Heart right ventricle (tissue), 16 donors: ENCODE data around the gene APOBEC3A. TPM values are rescaled to one million over a fixed set of nuclear protein-coding genes. Genes with fewer than 3 reads are reported as not detected.
A peak's percentile ranks its signal among the peaks of the same experiment; 100 is the strongest.

Experiments used
- ATAC-seq, 8 donors: fragments of 200-7000 bp; cut with Tn5 transposase; one replicate each; pipeline ENCODE4 v1.9.1; 2020; ENCODE audit warnings: mild to moderate bottlenecking in 8 of 8, moderate library complexity in 8 of 8, moderate number of reproducible peaks in 1 of 8
- DNase-seq, 2 donors: peaks; one replicate each; pipeline ENCODE4 v3.0.0-alpha.2; 2020
- H3K27ac ChIP-seq, 10 donors: fragments of 200-600 bp; sonication (generic) in 2 of 10; one replicate each; pipeline versions ENCODE4 v1.5.0 to v1.8.0; 2020 to 2022; ENCODE audit warnings: mild to moderate bottlenecking in 3 of 10
- H3K27me3 ChIP-seq, 7 donors: fragments of 200-600 bp; one replicate each; pipeline ENCODE4 v1.8.0; 2021 to 2022; ENCODE audit warnings: mild to moderate bottlenecking in 2 of 7
- H3K36me3 ChIP-seq, 9 donors: fragments of 200-600 bp; sonication (generic) in 1 of 9; one replicate each; pipeline versions ENCODE4 v1.5.0 to v1.8.0; 2020 to 2022; ENCODE audit warnings: mild to moderate bottlenecking in 2 of 9
- H3K4me1 ChIP-seq, 9 donors: fragments of 200-600 bp; sonication (generic) in 1 of 9; one replicate each; pipeline versions ENCODE4 v1.5.0 to v1.8.0; 2020 to 2022; ENCODE audit warnings: mild to moderate bottlenecking in 4 of 9
- H3K4me3 ChIP-seq, 10 donors: fragments of 200-600 bp; sonication (generic) in 2 of 10; one replicate each; pipeline versions ENCODE4 v1.5.0 to v1.8.0; 2020 to 2022; ENCODE audit warnings: mild to moderate bottlenecking in 7 of 10, moderate library complexity in 2 of 10
- H3K9me3 ChIP-seq, 11 donors: fragments of 200-600 bp in 10 of 11; sonication (generic) in 2 of 11; one replicate each; pipeline versions ENCODE4 v1.5.0 to v1.8.0; 2013 to 2022; ENCODE audit warnings: mild to moderate bottlenecking in 2 of 11, control low read depth in 1 of 11, moderate library complexity in 1 of 11
- WGBS, 2 donors: extraction: QIAGEN DNeasy Blood & Tissue Kit; methylation state at CpG; one replicate each; pipeline ENCODE4 v1.1.7; 2013; ENCODE audit warnings: inconsistent platforms in 1 of 2; 5-methylcytosine and 5-hydroxymethylcytosine counted together
- intact Hi-C, 10 donors: fragments of 100-400 bp; cut with DNase I; formaldehyde crosslinking; loops; one replicate each; pipeline versions ENCODE4 v1.11.1 to v1.14.2; 2022
- polyA plus RNA-seq, 2 donors: library from polyadenylated mRNA; stranded (reverse); fragments of 200-250 nt; gene quantifications; one replicate each; pipeline ENCODE4 v1.2.3, GENCODE V29; 2013
- total RNA-seq, 10 donors: library from RNA; stranded (reverse); fragmentation: NEBNext Ultra II Directional in 3 of 10; extraction: Animal tissue kit (Norgen Biotek cat#: 25700) in 3 of 10; gene quantifications; one replicate each; pipeline versions ENCODE4 v1.2.1 to v1.2.4, GENCODE V29; 2021 to 2023
- TF ChIP-seq, protein P1 (sequence below), 9 donors: fragments of 200-600 bp; sonication (generic) in 2 of 9; IDR thresholded peaks; one replicate each; pipeline versions ENCODE4 v1.5.0 to v1.8.0; 2021 to 2022; ENCODE audit warnings: antibody characterized with exemption in 9 of 9, mild to moderate bottlenecking in 5 of 9, moderate library complexity in 1 of 9
- donor health status: Arrhythmogenic right ventricular cardiomyopathy.
- donor health status: ischemic (EF 13 %, LVEDD 7.1; RV severe dilation, severe dysfunction).
- donor health status: healthy with polysubstance abuse.
- donor health status: DM: no; HTN: yes; CAD: no.
- donor health status: DM: no; HTN: no; CAD: no.
- donor health status: ischemic (EF 25% LVEDD 6.9; RV normal size, moderate dysfunction).
- donor health status: ischemic (EF 25% LVEDD 5.7; RV mildly dilated, moderate dysfunction).
- donor health status: healthy.
- donor health status: DM: yes; HTN: yes; CAD: no.
- donor health status: Ischemic cardiomyopathy.
- donor health status: ischemic (EF 35%, LVEDD 5.7; RV mildly dilated, moderate dysfunction).
- donor health status: nonischemic (EF 11% LVEDD 7.7; RV severe dilation, severe dysfunction).
- donor health status: DM: yes; HTN: yes; CAD: no.
- donor health status: PGD.
- donor health status: ischemic (EF 29% LVEDD 5.4; RV normal size, mild dysfunction).
- donor health status: nonischemic (EF 23%, LVEDD 6.1; RV moderate dilation, normal function).

The APOBEC3A gene
- total and polyA plus RNA-seq, 12 donors: 0.20 to 5.6 (median 0.93) TPM; not detected in 2

DNA sequence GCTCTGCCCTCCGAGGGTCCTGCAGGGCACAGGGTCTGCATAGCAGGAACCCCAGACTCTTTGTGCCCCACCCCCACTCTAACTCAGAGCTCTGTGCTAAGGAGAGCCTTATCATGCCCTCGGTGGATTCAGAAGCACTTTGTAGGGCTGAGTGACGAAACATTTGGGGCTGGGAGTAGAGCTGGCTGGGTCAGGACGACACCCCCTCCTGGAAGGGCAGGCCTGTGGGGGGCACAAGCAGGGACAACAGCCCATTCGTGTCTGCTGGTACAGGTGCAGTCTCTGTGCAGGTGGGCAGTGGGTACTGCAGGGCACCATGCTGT is 8.9 kb downstream of the APOBEC3A start:
- 42% methylated on average over 5 of the region's 5 CpGs for WGBS, 2 donors
- intact Hi-C loops: no loop called here

DNA sequence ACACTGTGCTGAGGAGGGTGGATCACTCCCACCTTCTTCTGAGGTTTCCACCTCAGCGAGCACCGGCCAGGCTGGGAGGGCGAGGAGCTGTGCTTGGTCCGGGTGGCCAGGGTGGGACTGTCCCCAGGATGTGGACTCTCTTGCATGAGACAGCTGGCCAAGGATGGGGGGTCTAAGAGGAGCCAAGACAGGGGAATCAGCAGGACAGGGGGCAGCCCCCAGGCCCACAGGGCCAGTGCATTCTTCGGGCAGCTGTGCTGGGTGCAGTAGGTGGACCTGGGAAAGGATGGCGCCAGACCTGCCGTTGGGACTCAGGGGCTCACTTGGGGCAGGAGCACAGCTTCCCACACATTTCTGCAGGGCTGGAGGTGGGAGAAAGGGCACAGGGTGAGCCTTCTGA is 9.5 kb downstream of the APOBEC3A start:
- no peak for DNase-seq
- 94% methylated on average over 7 of the region's 7 CpGs for WGBS, 2 donors
- H3K4me1 ChIP-seq: peaks cover 0 to 31% (median 0%) of the 10 kb centered on the region in 9 donors
- no peak overlapping the region for H3K4me3 ChIP-seq
- no peaks in the 10 kb centered on the region for H3K9me3 ChIP-seq
- H3K36me3 ChIP-seq: no peaks in the 10 kb centered on the region
- ATAC-seq: no peak
- peak overlapping the region in 1 of 10 donors; percentile 81 for H3K27ac ChIP-seq
- TF ChIP-seq, protein P1, sequence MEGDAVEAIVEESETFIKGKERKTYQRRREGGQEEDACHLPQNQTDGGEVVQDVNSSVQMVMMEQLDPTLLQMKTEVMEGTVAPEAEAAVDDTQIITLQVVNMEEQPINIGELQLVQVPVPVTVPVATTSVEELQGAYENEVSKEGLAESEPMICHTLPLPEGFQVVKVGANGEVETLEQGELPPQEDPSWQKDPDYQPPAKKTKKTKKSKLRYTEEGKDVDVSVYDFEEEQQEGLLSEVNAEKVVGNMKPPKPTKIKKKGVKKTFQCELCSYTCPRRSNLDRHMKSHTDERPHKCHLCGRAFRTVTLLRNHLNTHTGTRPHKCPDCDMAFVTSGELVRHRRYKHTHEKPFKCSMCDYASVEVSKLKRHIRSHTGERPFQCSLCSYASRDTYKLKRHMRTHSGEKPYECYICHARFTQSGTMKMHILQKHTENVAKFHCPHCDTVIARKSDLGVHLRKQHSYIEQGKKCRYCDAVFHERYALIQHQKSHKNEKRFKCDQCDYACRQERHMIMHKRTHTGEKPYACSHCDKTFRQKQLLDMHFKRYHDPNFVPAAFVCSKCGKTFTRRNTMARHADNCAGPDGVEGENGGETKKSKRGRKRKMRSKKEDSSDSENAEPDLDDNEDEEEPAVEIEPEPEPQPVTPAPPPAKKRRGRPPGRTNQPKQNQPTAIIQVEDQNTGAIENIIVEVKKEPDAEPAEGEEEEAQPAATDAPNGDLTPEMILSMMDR (IDR thresholded peaks at IDR 0.05): no peak
- peaks cover 0 to 18% (median 4%) of the 10 kb centered on the region in 7 donors for H3K27me3 ChIP-seq
- intact Hi-C loops: no loop called here

More for the DNA sequence above, 8.9 kb downstream of the APOBEC3A start:
- ATAC-seq (no peak), DNase-seq (no peak)
- Histone ChIP-seq H3K4me3 (no peak overlapping the region), H3K9me3 (no peaks in the 10 kb centered on the region), H3K27me3 (peaks cover 0 to 18% (median 4%) of the 10 kb centered on the region in 7 donors), H3K36me3 (no peaks in the 10 kb centered on the region), H3K27ac (no peak overlapping the region), H3K4me1 (peaks cover 0 to 31% (median 0%) of the 10 kb centered on the region in 9 donors)
- TF ChIP-seq, protein P1 (IDR thresholded peaks at IDR 0.05): no peak

DNA sequence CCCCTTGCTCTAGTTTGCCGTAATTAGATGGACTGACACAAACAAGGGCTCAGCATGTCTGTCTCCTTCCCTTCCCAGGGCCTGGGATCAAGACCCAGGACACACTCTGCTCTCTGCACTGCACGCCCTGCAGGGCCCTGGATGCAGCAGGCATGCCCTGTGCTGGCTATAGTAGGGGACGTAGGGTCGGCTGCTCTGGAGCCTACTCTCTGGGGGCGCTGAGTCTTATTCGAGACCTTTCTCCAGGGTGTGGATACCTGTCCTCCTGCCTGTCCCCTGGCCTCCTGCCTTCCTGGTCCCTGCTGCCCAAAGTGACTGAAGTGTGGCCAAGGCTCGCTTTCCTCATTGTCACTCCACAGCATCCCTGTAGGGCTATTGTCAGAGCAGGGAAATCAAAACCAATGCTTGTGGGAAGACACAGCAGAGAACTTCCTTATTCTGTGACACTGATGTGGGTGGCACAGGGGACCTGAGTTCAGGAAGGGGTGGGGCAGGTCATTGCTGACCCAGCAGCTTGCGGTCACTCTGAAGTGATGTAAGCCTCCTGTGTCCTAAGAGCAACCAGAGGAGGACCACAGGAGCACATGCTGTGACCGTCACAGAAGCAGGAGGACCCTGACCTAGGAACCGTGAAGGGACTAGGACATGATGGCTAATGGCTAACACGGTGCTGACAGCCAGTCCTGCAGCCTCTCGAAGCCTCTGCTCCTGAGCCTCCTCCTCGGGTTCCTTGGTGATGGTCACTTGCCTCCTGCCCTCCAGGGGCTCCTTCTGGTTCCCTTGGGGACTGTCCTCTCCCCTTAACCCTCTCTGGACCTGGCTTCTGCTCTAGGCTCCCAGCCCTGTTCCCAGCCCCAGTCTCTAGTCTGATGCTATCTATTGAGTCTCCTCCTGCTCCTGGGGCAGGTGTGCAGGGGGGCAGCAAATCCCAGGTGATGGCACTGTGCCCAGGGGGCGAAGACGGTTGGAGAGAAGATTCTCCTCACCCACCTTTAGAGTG is 10.3 kb downstream of the APOBEC3A start:
- H3K36me3 ChIP-seq: no peaks in the 10 kb centered on the region
- TF ChIP-seq, protein P1 (IDR thresholded peaks at IDR 0.05): no peak
- peak in 7 of 8 donors; percentile 33 to 74 (median 59) for ATAC-seq
- peaks cover 0 to 20% (median 4%) of the 10 kb centered on the region in 7 donors for H3K27me3 ChIP-seq
- peak overlapping the region in 2 of 10 donors; percentile 40 to 81 for H3K27ac ChIP-seq
- WGBS, 2 donors: 71 to 79% methylated on average over 15 of the region's 15 CpGs
- H3K9me3 ChIP-seq: no peaks in the 10 kb centered on the region
- no peak overlapping the region for H3K4me3 ChIP-seq
- DNase-seq: peak in 1 of 2 donors; percentile 24
- H3K4me1 ChIP-seq: peaks cover 0 to 31% (median 0%) of the 10 kb centered on the region in 9 donors
- intact Hi-C loops: no loop called here

DNA sequence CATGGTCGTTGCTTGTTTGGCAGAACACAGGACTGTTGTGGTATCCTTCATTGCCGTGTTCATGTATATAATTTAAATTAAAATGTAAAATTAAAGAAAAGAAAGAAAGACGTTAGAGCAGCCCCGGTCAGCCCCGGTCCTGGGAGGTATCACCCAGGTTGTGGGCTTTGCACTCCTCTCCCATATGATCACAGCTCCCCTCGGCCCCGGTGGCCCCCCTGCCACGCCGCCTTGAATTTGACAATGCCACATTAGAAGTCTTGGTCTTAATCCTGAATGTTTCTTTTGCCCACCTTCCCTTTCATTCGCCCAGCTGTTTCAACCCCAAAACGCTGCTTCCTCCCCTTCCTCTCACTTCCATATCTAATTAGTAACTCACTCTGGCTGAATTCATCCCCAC is 11.4 kb downstream of the APOBEC3A start:
- no peak for ATAC-seq
- TF ChIP-seq, protein P1 (IDR thresholded peaks at IDR 0.05): no peak
- Histone ChIP-seq H3K36me3 (no peaks in the 10 kb centered on the region), H3K27me3 (peaks cover 0 to 31% (median 4%) of the 10 kb centered on the region in 7 donors), H3K9me3 (no peaks in the 10 kb centered on the region), H3K4me3 (no peak overlapping the region), H3K27ac (no peak overlapping the region), H3K4me1 (peaks cover 0 to 38% (median 0%) of the 10 kb centered on the region in 9 donors)
- DNase-seq: no peak
- intact Hi-C loops: no loop called here
- WGBS, 2 donors: 81 to 85% methylated on average over 11 of the region's 11 CpGs
